ENCODE measurements around the gene DOCK10.

The DOCK10 gene

DNA sequence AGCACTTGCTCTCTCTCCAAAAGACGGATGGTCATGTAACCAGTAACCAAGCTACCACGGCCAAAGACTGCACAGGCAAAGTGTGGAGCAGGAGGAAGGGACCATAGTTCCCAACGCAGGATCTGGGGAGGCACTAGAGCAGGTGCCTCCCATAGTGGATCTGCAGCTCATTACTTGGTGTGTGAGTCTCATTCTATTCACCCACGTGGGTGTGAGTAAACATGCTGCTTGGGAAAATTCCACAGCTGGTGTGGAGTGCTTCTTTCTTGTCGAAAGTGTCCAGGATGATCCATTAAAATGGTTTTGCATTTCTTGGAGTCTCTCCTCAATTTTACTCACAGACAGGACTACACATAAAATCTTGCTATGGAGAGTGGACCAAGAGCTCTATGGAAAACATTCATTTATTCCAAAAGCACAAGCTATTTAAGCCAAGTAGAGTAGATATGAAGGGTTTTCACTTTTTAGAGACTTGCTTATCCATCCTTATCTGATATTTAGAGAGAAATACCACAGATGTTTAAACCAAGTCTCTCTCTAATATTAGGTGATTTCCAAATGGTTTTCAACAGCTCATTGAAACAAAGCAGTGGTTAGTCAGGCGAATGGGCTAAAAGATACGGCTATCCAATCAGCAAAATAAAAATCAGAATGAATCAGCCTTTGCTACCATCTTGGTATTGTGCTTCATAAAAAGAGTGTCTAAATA lies 221.8 kb downstream of the DOCK10 start:
- Histone ChIP-seq H3K36me3 (ENCODE audit: control insufficient read depth, insufficient read depth, low read length) (peaks cover 13% of the 10 kb centered on the region), H3K4me3 (replicated peaks; ENCODE audit: low read depth, low read length) (no peak overlapping the region), H3K27me3 (replicated peaks; ENCODE audit: control insufficient read depth, insufficient read depth, low read length) (no peaks in the 10 kb centered on the region)
- no peak for TF ChIP-seq CTCF (IDR thresholded peaks at IDR 0.05; ENCODE audit: insufficient read depth, low read length, poor library complexity, severe bottlenecking)
- DNase-seq (ENCODE audit: extremely low read depth, insufficient read length) = no peak

DNA sequence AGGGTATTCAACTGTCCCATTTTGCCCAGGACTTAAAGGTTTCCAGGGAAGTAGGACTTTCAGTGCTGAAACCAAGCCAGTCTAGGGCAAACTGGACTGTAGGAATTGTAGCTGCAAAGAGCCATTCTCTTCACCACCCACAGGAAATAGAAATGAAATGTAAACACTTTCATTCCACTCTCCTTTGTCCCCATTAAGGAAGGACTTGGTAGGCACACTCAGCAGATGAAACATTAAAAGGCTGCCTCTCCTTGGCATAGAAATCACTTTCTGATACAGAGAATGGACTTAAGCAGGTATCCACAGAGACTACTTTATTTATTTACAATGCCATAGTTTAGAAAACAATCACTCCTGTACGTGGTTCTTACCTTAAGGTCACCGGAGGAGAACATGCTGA lies 223.2 kb downstream of the DOCK10 start:
- H3K36me3 ChIP-seq (ENCODE audit: control insufficient read depth, insufficient read depth, low read length) = peaks cover 17% of the 10 kb centered on the region
- H3K27me3 ChIP-seq (replicated peaks; ENCODE audit: control insufficient read depth, insufficient read depth, low read length) = no peaks in the 10 kb centered on the region
- no peak for TF ChIP-seq CTCF (IDR thresholded peaks at IDR 0.05; ENCODE audit: insufficient read depth, low read length, poor library complexity, severe bottlenecking)
- DNase-seq (ENCODE audit: extremely low read depth, insufficient read length) = no peak
- no peak overlapping the region for H3K4me3 ChIP-seq (replicated peaks; ENCODE audit: low read depth, low read length)

DNA sequence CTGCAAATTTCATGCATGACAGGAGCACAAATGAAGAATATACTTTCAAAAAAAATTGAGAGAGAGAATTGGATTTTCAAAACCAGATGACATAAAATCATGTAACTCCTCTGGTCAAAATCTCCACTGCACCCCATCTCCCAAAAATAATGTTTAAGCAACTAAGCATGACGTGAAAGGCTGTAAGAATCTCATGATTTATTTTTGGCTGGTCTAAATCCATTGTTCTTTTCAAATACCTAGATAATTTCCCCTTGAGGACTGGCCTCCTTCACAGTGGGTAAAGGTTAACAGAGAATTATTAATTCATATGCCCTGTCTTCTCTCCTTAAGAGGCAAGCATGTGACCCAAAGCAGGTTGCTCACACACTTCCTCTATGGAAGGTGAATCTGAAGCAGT lies 224.6 kb downstream of the DOCK10 start:
- no peak for TF ChIP-seq CTCF (IDR thresholded peaks at IDR 0.05; ENCODE audit: insufficient read depth, low read length, poor library complexity, severe bottlenecking)
- no peak for DNase-seq (ENCODE audit: extremely low read depth, insufficient read length)
- Histone ChIP-seq H3K36me3 (ENCODE audit: control insufficient read depth, insufficient read depth, low read length) (peaks cover 17% of the 10 kb centered on the region), H3K4me3 (replicated peaks; ENCODE audit: low read depth, low read length) (no peak overlapping the region), H3K27me3 (replicated peaks; ENCODE audit: control insufficient read depth, insufficient read depth, low read length) (no peaks in the 10 kb centered on the region)

DNA sequence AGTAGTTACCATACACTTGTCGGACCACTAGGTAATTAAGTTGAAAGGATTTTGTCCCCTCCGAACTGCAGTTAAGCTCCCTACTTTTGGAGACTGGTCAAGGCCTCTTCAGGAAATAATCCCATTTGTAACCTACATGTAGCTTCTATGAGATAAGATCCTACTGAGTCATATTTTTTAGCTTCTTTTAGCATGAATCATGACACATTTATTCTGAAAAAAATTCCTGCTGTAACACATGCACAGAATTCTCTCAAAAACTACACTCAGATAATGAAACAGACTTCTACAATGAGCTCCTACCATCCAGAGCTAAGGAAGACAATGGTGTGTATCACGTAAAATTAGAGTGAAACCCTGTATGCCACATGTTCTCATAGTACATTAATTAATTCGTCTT lies 225.5 kb downstream of the DOCK10 start:
- DNase-seq (ENCODE audit: extremely low read depth, insufficient read length) = no peak

DNA sequence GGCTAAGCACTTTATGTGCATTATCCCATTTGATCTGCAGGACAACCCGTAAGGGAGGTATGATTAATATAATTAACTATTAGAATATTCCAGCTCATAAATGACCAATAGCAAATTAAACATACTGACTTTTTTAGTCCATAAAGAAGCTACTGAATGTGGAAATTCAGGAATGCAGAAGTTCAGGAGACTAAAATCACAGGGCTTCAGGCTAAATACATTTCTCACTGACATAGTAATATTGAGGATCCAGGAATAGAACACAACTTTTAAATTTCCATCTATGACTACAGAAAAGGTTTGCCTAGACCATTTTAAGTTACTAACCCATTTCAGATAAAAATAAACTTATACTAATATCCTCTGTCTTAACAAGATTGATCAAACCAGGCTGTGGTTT lies 228.7 kb downstream of the DOCK10 start:
- peaks cover 7% of the 10 kb centered on the region for H3K36me3 ChIP-seq (ENCODE audit: control insufficient read depth, insufficient read depth, low read length)
- DNase-seq (ENCODE audit: extremely low read depth, insufficient read length) = no peak
- no peak overlapping the region for H3K4me3 ChIP-seq (replicated peaks; ENCODE audit: low read depth, low read length)
- no peak for TF ChIP-seq CTCF (IDR thresholded peaks at IDR 0.05; ENCODE audit: insufficient read depth, low read length, poor library complexity, severe bottlenecking)
- no peaks in the 10 kb centered on the region for H3K27me3 ChIP-seq (replicated peaks; ENCODE audit: control insufficient read depth, insufficient read depth, low read length)

More for the DNA sequence above, 225.5 kb downstream of the DOCK10 start:
- H3K36me3 ChIP-seq (ENCODE audit: control insufficient read depth, insufficient read depth, low read length) = peaks cover 17% of the 10 kb centered on the region
- no peak for TF ChIP-seq CTCF (IDR thresholded peaks at IDR 0.05; ENCODE audit: insufficient read depth, low read length, poor library complexity, severe bottlenecking)
- H3K4me3 ChIP-seq (replicated peaks; ENCODE audit: low read depth, low read length) = no peak overlapping the region
- no peaks in the 10 kb centered on the region for H3K27me3 ChIP-seq (replicated peaks; ENCODE audit: control insufficient read depth, insufficient read depth, low read length)
